Fibroblast of lung (primary cell): ENCODE measurements around the gene GPR27.

Experiments
- EZH2 ChIP-seq: IDR thresholded peaks from 2 replicates; pipeline ENCODE4 v1.5.1; 2012; ENCODE audit warnings: low read length, control low read depth, mild to moderate bottlenecking; ENCODE audit errors: missing control alignments
- TF ChIP-seq, protein P1 (sequence below), 2 donors: IDR thresholded peaks in 1 of 2; conservative IDR thresholded peaks in 1 of 2; 1 replicate in 1 of 2; 2 replicates in 1 of 2; pipeline ENCODE4 v1.5.1; 2011 to 2012; ENCODE audit warnings: low read length in 2 of 2, control low read depth in 1 of 2, inconsistent platforms in 1 of 2, low read depth in 1 of 2, mild to moderate bottlenecking in 1 of 2

DNA sequence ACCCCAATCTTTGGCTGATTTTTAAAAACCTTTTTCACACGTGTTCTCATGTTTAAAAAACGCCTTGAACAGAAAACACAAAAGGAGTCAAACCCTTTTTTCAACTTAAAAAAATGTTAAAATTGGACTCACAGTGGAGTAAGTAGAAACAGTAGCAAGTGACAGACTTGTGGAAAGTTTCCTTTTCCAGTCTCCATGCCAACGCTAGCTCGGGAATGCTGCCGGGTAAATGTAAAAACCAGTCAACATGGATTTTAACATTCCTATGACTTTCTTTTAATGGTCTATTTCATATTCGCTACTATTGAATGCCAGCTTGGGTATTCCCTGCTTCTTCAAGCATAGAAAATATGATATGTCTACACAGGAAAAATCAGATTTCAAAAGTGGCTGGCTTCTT lies 32.9 kb downstream of the GPR27 start:
- TF ChIP-seq, protein P1, sequence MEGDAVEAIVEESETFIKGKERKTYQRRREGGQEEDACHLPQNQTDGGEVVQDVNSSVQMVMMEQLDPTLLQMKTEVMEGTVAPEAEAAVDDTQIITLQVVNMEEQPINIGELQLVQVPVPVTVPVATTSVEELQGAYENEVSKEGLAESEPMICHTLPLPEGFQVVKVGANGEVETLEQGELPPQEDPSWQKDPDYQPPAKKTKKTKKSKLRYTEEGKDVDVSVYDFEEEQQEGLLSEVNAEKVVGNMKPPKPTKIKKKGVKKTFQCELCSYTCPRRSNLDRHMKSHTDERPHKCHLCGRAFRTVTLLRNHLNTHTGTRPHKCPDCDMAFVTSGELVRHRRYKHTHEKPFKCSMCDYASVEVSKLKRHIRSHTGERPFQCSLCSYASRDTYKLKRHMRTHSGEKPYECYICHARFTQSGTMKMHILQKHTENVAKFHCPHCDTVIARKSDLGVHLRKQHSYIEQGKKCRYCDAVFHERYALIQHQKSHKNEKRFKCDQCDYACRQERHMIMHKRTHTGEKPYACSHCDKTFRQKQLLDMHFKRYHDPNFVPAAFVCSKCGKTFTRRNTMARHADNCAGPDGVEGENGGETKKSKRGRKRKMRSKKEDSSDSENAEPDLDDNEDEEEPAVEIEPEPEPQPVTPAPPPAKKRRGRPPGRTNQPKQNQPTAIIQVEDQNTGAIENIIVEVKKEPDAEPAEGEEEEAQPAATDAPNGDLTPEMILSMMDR (conservative IDR thresholded peaks at IDR 0.05 in 1 of 2, IDR thresholded peaks at IDR 0.05 in 1 of 2; ENCODE audit: low read depth in 1 of 2, low read length in 2 of 2), result no peak
- TF ChIP-seq EZH2, result no peak
